Endothelial cell of hepatic sinusoid (primary cell): ENCODE measurements around the gene TBC1D3B.
"Not testable (repeated sequence)": the region's sequence is repeated elsewhere in the genome, so short reads cannot be mapped to it uniquely, and the experiment has no call there.

ENCODE experiments used
- in situ Hi-C: cut with HindIII; loops from 2 replicates; pipeline ENCODE4 v1.10.0; 2017; ENCODE audit warnings: low sequenced_read_pairs

Gene TBC1D3B

GRCh38 chr17:36182176-36183000 is 6.0 kb upstream of the TBC1D3B start:
- in situ Hi-C loops = no loop called here

- in situ Hi-C loops = not testable (repeated sequence)
These were observed 5.2 kb upstream of the TBC1D3B start for GRCh38 chr17:36181446-36182175.

- in situ Hi-C loops = not testable (repeated sequence)
These were observed 7.6 kb downstream of the TBC1D3B start for GRCh38 chr17:36168836-36169235.

- in situ Hi-C loops = no loop called here
These were observed 22.4 kb downstream of the TBC1D3B start for GRCh38 chr17:36153895-36154610.

- in situ Hi-C loops = no loop called here
These were observed 23.8 kb downstream of the TBC1D3B start for GRCh38 chr17:36152639-36153120.

GRCh38 chr17:36151891-36152638 is 24.4 kb downstream of the TBC1D3B start:
- in situ Hi-C loops = no loop called here

- in situ Hi-C loops = no loop called here
These were observed 27.1 kb downstream of the TBC1D3B start for GRCh38 chr17:36149296-36149820.

- in situ Hi-C loops = no loop called here
These were observed 27.7 kb downstream of the TBC1D3B start for GRCh38 chr17:36148559-36149295.

GRCh38 chr17:36147601-36148000 is 28.8 kb downstream of the TBC1D3B start:
- in situ Hi-C loops = no loop called here

- in situ Hi-C loops = no loop called here
These were observed 31.3 kb downstream of the TBC1D3B start for GRCh38 chr17:36144981-36145729.

- in situ Hi-C loops = no loop called here
These were observed 32.4 kb downstream of the TBC1D3B start for GRCh38 chr17:36144014-36144413.

GRCh38 chr17:36142806-36143205 is 33.6 kb downstream of the TBC1D3B start:
- in situ Hi-C loops = no loop called here

GRCh38 chr17:36142235-36142634 is 34.2 kb downstream of the TBC1D3B start:
- in situ Hi-C loops = no loop called here

- in situ Hi-C loops = no loop called here
These were observed 40.0 kb downstream of the TBC1D3B start for GRCh38 chr17:36136439-36136838.

GRCh38 chr17:36136036-36136435 is 40.4 kb downstream of the TBC1D3B start:
- in situ Hi-C loops = no loop called here

GRCh38 chr17:36135465-36135864 is 41.0 kb downstream of the TBC1D3B start:
- in situ Hi-C loops = no loop called here

GRCh38 chr17:36133602-36134236 is 42.7 kb downstream of the TBC1D3B start:
- in situ Hi-C loops = no loop called here

- in situ Hi-C loops = no loop called here
These were observed 44.0 kb downstream of the TBC1D3B start for GRCh38 chr17:36132421-36132831.

GRCh38 chr17:36131931-36132330 is 44.5 kb downstream of the TBC1D3B start:
- in situ Hi-C loops = no loop called here
